H1 (cell line): ENCODE results near the gene FOXRED1. TPM values are rescaled to one million over a fixed set of nuclear protein-coding genes. Genes with fewer than 3 reads are reported as not detected.

ENCODE experiments used
- CTCF ChIA-PET: fragments of 300-600 bp; sonication (Branson Sonifier 250); formaldehyde crosslinking; loops from one replicate; lab custom pipeline; 2021; ENCODE audit not compliant: partially characterized antibody; lab: Charles Lee
- POLR2A ChIA-PET: fragments of 300-600 bp; sonication (Branson Sonifier 250); formaldehyde crosslinking; loops from one replicate; lab custom pipeline; 2021; ENCODE audit warnings: inconsistent platforms; ENCODE audit not compliant: partially characterized antibody; lab: Charles Lee
- DNase-seq, 2 experiments: peaks; one replicate each; pipeline versions ENCODE4 v3.0.0 to v3.0.0-alpha.2; 2010 to 2022; ENCODE audit warnings: low spot score in 2 of 2, low read depth in 1 of 2, mixed read lengths in 1 of 2
- FAIRE-seq: peaks from 2 replicates; lab custom pipeline; 2011; peaks lifted over from hg19 to GRCh38; lab: Jason Lieb, UNC
- H2AFZ ChIP-seq: 2 replicates; pipeline ENCODE4 v1.8.1; 2012; ENCODE audit warnings: low read length, inconsistent platforms
- H2AK5ac ChIP-seq: 2 replicates; pipeline ENCODE4 v1.6.1; 2013; ENCODE audit warnings: low read depth, low read length
- H2BK120ac ChIP-seq: replicated peaks from 2 replicates; pipeline ENCODE3; 2013; ENCODE audit warnings: low read depth, low read length, inconsistent platforms
- H2BK12ac ChIP-seq: 2 replicates; pipeline ENCODE4 v1.6.1; 2013; ENCODE audit warnings: low read depth, low read length
- H2BK15ac ChIP-seq: 2 replicates; pipeline ENCODE4 v1.6.1; 2013; ENCODE audit warnings: low read length
- H2BK20ac ChIP-seq: 2 replicates; pipeline ENCODE4 v1.6.1; 2013; ENCODE audit warnings: low read length
- H2BK5ac ChIP-seq: 2 replicates; pipeline ENCODE4 v1.6.1; 2013; ENCODE audit warnings: low read depth, low read length
- H3K14ac ChIP-seq: 2 replicates; pipeline ENCODE4 v1.6.1; 2013; ENCODE audit warnings: inconsistent platforms; ENCODE audit not compliant: insufficient read length
- H3K18ac ChIP-seq: 2 replicates; pipeline ENCODE4 v1.6.1; 2013; ENCODE audit warnings: low read length; ENCODE audit errors: extremely low read depth
- H3K23ac ChIP-seq: 2 replicates; pipeline ENCODE4 v1.6.1; 2013; ENCODE audit warnings: inconsistent platforms; ENCODE audit not compliant: insufficient read length
- H3K23me2 ChIP-seq: 2 replicates; pipeline ENCODE4 v1.6.1; 2013; ENCODE audit warnings: low read depth, low read length
- H3K27ac ChIP-seq: 2 replicates; pipeline ENCODE4 v1.6.1; 2011; ENCODE audit warnings: low read depth, low read length, inconsistent platforms
- H3K27me3 ChIP-seq, 4 experiments: replicated peaks in 1 of 4; 1 replicate in 1 of 4; 2 replicates in 3 of 4; pipeline versions ENCODE4 v1.6.1 to v1.8.1; 2011 to 2013; ENCODE audit warnings: low read length in 3 of 4, mild to moderate bottlenecking in 3 of 4, inconsistent platforms in 2 of 4, mixed read lengths in 2 of 4, moderate library complexity in 1 of 4; ENCODE audit not compliant: control insufficient read depth in 3 of 4, insufficient read depth in 3 of 4; ENCODE audit errors: extremely low read depth in 1 of 4
- H3K36me3 ChIP-seq, 4 experiments: 2 replicates each; pipeline versions ENCODE4 v1.6.1 to v1.8.1; 2011 to 2013; ENCODE audit warnings: mild to moderate bottlenecking in 4 of 4, low read length in 3 of 4, moderate library complexity in 2 of 4, control low read depth in 1 of 4, inconsistent platforms in 1 of 4; ENCODE audit not compliant: insufficient read depth in 4 of 4, control insufficient read depth in 2 of 4
- H3K4ac ChIP-seq: replicated peaks from 2 replicates; pipeline ENCODE3; 2013; ENCODE audit warnings: low read length, low read depth, mixed read lengths, inconsistent platforms; ENCODE audit not compliant: insufficient read length
- H3K4me1 ChIP-seq, 4 experiments: replicated peaks in 1 of 4; 1 replicate in 1 of 4; 2 replicates in 3 of 4; pipeline versions ENCODE4 v1.6.1 to v1.8.1; 2011 to 2013; ENCODE audit warnings: low read length in 3 of 4, inconsistent platforms in 2 of 4, mixed read lengths in 1 of 4; ENCODE audit not compliant: insufficient read depth in 4 of 4, control insufficient read depth in 3 of 4
- H3K4me2 ChIP-seq, 2 experiments: 2 replicates each; pipeline versions ENCODE4 v1.6.1 to v1.8.1; 2011 to 2013; ENCODE audit warnings: low read depth in 2 of 2, low read length in 2 of 2, control low read depth in 1 of 2, inconsistent platforms in 1 of 2, mild to moderate bottlenecking in 1 of 2; ENCODE audit not compliant: insufficient read depth in 1 of 2
- H3K4me3 ChIP-seq, 4 experiments: fragments of 200-600, 300-600 bp in 1 of 4; sonication (generic), shearing (Covaris generic), sonication (Bioruptor Twin) in 1 of 4; 2 replicates each; pipeline versions ENCODE4 v1.5.1 to v1.8.1; 2011 to 2016; ENCODE audit warnings: low read length in 4 of 4, low read depth in 3 of 4, control low read depth in 2 of 4, inconsistent platforms in 2 of 4, mild to moderate bottlenecking in 2 of 4, mixed read lengths in 1 of 4, moderate library complexity in 1 of 4; ENCODE audit not compliant: insufficient read depth in 2 of 4; ENCODE audit errors: extremely low read depth in 1 of 4
- H3K56ac ChIP-seq: replicated peaks from 2 replicates; pipeline ENCODE3; 2013; ENCODE audit warnings: low read depth, mild to moderate bottlenecking, mixed read lengths, low read length, inconsistent platforms; ENCODE audit not compliant: insufficient read length
- H3K79me1 ChIP-seq: 2 replicates; pipeline ENCODE4 v1.6.1; 2013; ENCODE audit warnings: low read depth, low read length, control low read depth
- H3K79me2 ChIP-seq, 2 experiments: 2 replicates each; pipeline versions ENCODE4 v1.6.1 to v1.8.1; 2012 to 2013; ENCODE audit warnings: low read length in 2 of 2, mild to moderate bottlenecking in 2 of 2, inconsistent platforms in 1 of 2; ENCODE audit not compliant: insufficient read depth in 2 of 2, control insufficient read depth in 1 of 2
- H3K9ac ChIP-seq, 4 experiments: replicated peaks in 1 of 4; 1 replicate in 1 of 4; 2 replicates in 3 of 4; pipeline versions ENCODE4 v1.6.1 to v1.8.1; 2011 to 2013; ENCODE audit warnings: low read depth in 3 of 4, low read length in 3 of 4, control low read depth in 2 of 4, mild to moderate bottlenecking in 2 of 4, moderate library complexity in 2 of 4, inconsistent platforms in 1 of 4; ENCODE audit errors: extremely low read depth in 1 of 4
- H3K9me3 ChIP-seq, 2 experiments: 2 replicates each; pipeline versions ENCODE4 v1.6.1 to v1.8.1; 2012 to 2013; ENCODE audit warnings: mild to moderate bottlenecking in 2 of 2, moderate library complexity in 2 of 2, control low read depth in 1 of 2, inconsistent platforms in 1 of 2, low read depth in 1 of 2, low read length in 1 of 2, mixed read lengths in 1 of 2; ENCODE audit not compliant: insufficient read depth in 2 of 2
- H4K20me1 ChIP-seq, 2 experiments: replicated peaks in 1 of 2; 2 replicates each; pipeline versions ENCODE3 to v1.8.1; 2011 to 2013; ENCODE audit warnings: inconsistent platforms in 2 of 2, low read length in 2 of 2, mild to moderate bottlenecking in 1 of 2; ENCODE audit not compliant: insufficient read depth in 2 of 2, control insufficient read depth in 1 of 2
- H4K5ac ChIP-seq: 2 replicates; pipeline ENCODE4 v1.6.1; 2013; ENCODE audit warnings: low read length, low read depth, mixed read lengths, inconsistent platforms; ENCODE audit not compliant: insufficient read length
- H4K8ac ChIP-seq: 2 replicates; pipeline ENCODE4 v1.8.0; 2013; ENCODE audit warnings: mild to moderate bottlenecking, moderate library complexity, low read length, inconsistent platforms; ENCODE audit not compliant: insufficient read depth; ENCODE audit errors: extremely low read depth
- H4K91ac ChIP-seq: replicated peaks from 2 replicates; pipeline ENCODE3; 2013; ENCODE audit warnings: low read length, mixed read lengths, inconsistent platforms; ENCODE audit not compliant: insufficient read length
- CBX8 ChIP-seq: fragments of 300-800, 300-1000 bp; sonication (generic); IDR thresholded peaks from 2 replicates; pipeline ENCODE4 v1.7.1; 2016; ENCODE audit warnings: low read depth, low read length, borderline replicate concordance
- CHD1 ChIP-seq: IDR thresholded peaks from 2 replicates; pipeline ENCODE4 v1.6.1; 2012; ENCODE audit warnings: low read depth, low read length, improper control_type of control experiment
- KDM1A ChIP-seq: fragments of 200-600, 300-600 bp; sonication (generic); IDR thresholded peaks from 2 replicates; pipeline ENCODE4 v1.7.1; 2016; ENCODE audit warnings: mild to moderate bottlenecking, low read length, borderline replicate concordance
- KDM4A ChIP-seq: IDR thresholded peaks from one replicate; pipeline ENCODE4 v1.7.1; 2012; ENCODE audit warnings: low read depth, mild to moderate bottlenecking, moderate library complexity, low read length, inconsistent platforms; ENCODE audit not compliant: severe bottlenecking
- PHF8 ChIP-seq: fragments of 200-600 bp; sonication (generic); conservative IDR thresholded peaks from 2 replicates; pipeline ENCODE4 v1.7.1; 2012; ENCODE audit warnings: low read depth, mild to moderate bottlenecking, inconsistent platforms, low read length, moderate library complexity
- POLR2AphosphoS5 ChIP-seq: IDR thresholded peaks from 2 replicates; pipeline ENCODE4 v1.6.1; 2011; ENCODE audit warnings: low read depth, low read length
- RAD21 ChIP-seq, 2 experiments: IDR thresholded peaks in 1 of 2; conservative IDR thresholded peaks in 1 of 2; 2 replicates each; pipeline ENCODE4 v1.6.1; 2011; ENCODE audit warnings: low read depth in 2 of 2, low read length in 2 of 2, improper control_type of control experiment in 1 of 2, inconsistent platforms in 1 of 2, mild to moderate bottlenecking in 1 of 2, moderate library complexity in 1 of 2
- RXRA ChIP-seq: IDR thresholded peaks from 2 replicates; pipeline ENCODE4 v1.6.1; 2011; ENCODE audit warnings: low read depth, mild to moderate bottlenecking, low read length, moderate library complexity; ENCODE audit not compliant: insufficient read depth
- SP2 ChIP-seq: IDR thresholded peaks from 2 replicates; pipeline ENCODE4 v1.6.1; 2012; ENCODE audit warnings: mild to moderate bottlenecking, low read length, inconsistent platforms
- TCF12 ChIP-seq: IDR thresholded peaks from 2 replicates; pipeline ENCODE4 v1.6.1; 2011; ENCODE audit warnings: low read depth, mild to moderate bottlenecking, low read length
- WGBS, 2 experiments: shearing (Covaris generic) in 1 of 2; methylation state at CpG; one replicate each; pipeline versions ENCODE4 v1.1.6 to v1.1.7; 2013 to 2015; ENCODE audit warnings: low lambda C conversion rate in 2 of 2, mixed read lengths in 2 of 2, inconsistent platforms in 1 of 2, low coverage in 1 of 2, missing lambda C conversion rate in 1 of 2; ENCODE audit not compliant: insufficient replicate concordance in 2 of 2, insufficient coverage in 1 of 2, insufficient read length in 1 of 2; ENCODE audit errors: extremely low coverage in 1 of 2, missing lambda C conversion rate in 1 of 2; 5-methylcytosine and 5-hydroxymethylcytosine counted together
- polyA plus RNA-seq, 7 experiments: library from polyadenylated mRNA; depleted of rRNA in 3 of 7; stranded (reverse) in 5 of 7; unstranded in 2 of 7; fragments of >200 nt in 5 of 7; fragments of 200-250 nt in 2 of 7; gene quantifications; 1 replicate in 5 of 7; 2 replicates in 1 of 7; 4 replicates in 1 of 7; pipeline versions ENCODE4 v1.2.1 to v1.2.3, GENCODE V29; 2011 to 2013; ENCODE audit warnings: missing spikeins in 2 of 7, mixed read lengths in 2 of 7
- total RNA-seq: library from RNA; stranded (reverse); fragmentation: NEBNext Ultra II Directional; extraction: Animal tissue kit (Norgen Biotek cat#: 25700); gene quantifications from 2 replicates; pipeline ENCODE4 v1.2.1, GENCODE V29; 2021
- TF ChIP-seq, protein P1 (sequence below), 3 experiments: IDR thresholded peaks; 1 replicate in 2 of 3; 2 replicates in 1 of 3; pipeline versions ENCODE4 v1.5.1 to v1.6.1; 2011; ENCODE audit warnings: low read length in 3 of 3, mild to moderate bottlenecking in 3 of 3, inconsistent platforms in 2 of 3, low read depth in 1 of 3, moderate library complexity in 1 of 3; ENCODE audit not compliant: insufficient read depth in 1 of 3; ENCODE audit errors: control extremely low read depth in 1 of 3

Gene FOXRED1
- total and polyA plus RNA-seq, 2 of the 8 experiments (the other 6 are each of a cell fraction or from before 2014, with no cell fraction given) = 48.8 to 99.4 TPM

DNA sequence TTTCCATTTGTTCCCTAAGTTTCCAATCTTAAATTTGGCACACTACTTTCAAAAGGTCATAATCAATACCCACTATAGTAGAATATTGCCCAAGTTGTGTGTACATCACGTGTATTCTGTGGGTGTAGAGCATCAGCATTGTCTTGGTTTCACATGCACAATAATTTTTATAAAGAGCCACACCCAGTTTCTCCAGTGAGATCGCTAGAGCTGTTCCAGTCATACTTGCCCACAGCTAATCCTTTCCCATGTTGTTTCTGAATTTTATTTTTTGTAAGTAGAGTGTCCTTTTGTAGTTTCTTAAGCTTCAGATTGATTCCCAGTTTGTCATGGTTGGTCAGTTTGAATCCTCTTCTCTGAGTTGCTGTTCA, 43.7 kb upstream of the FOXRED1 start:
- peaks cover 0 to 2% (median under 1%) of the 10 kb centered on the region in 4 experiments; a peak in 1 of 8 replicates for H3K36me3 ChIP-seq
- no peak overlapping the region for H3K9ac ChIP-seq
- H3K27me3 ChIP-seq = no peaks in the 10 kb centered on the region
- no peak overlapping the region for H2BK120ac ChIP-seq
- no peaks in the 10 kb centered on the region for H3K4me1 ChIP-seq
- H3K18ac ChIP-seq = no peak overlapping the region
- H3K79me1 ChIP-seq = peaks cover 9% of the 10 kb centered on the region
- no peak overlapping the region for H2AFZ ChIP-seq
- no peak for DNase-seq
- no peak overlapping the region for H3K14ac ChIP-seq
- H3K79me2 ChIP-seq = peaks cover 3 to 69% of the 10 kb centered on the region in 2 experiments; a peak in 3 of 4 replicates
- no peaks in the 10 kb centered on the region for H3K23me2 ChIP-seq
- no peak overlapping the region for H2BK15ac ChIP-seq
- H2BK20ac ChIP-seq = no peak overlapping the region
- H3K4me3 ChIP-seq = no peak overlapping the region
- no peak overlapping the region for H3K56ac ChIP-seq
- H3K4me2 ChIP-seq = no peak overlapping the region
- H3K27ac ChIP-seq = no peak overlapping the region
- H4K20me1 ChIP-seq = peaks cover 0 to 3% of the 10 kb centered on the region in 2 experiments
- no peak overlapping the region for H2AK5ac ChIP-seq
- no peak for FAIRE-seq
- no peak overlapping the region for H3K23ac ChIP-seq
- ChIA-PET POLR2A (interaction anchor here (1.1 to 1.5 kb wide), 2 partner anchors 13 to 43 kb away, joined by 3 to 7 read pairs; partner anchors contain the start of genes FAM118B and RPUSD4), CTCF (interaction anchor here (0.5 to 1.3 kb wide), 2 partner anchors 78 to 260 kb away, joined by 3 to 4 read pairs; no protein-coding TSS in a partner anchor)
- no peaks in the 10 kb centered on the region for H3K9me3 ChIP-seq
- no peak overlapping the region for H4K8ac ChIP-seq
- 87% methylated on average over 2 of the region's 2 CpGs; no CpG with 5 or more reads in 1 of the 2 experiments for WGBS, 2 experiments
- H3K4ac ChIP-seq = no peak overlapping the region
- no peak overlapping the region for H2BK5ac ChIP-seq
- no peak overlapping the region for H4K91ac ChIP-seq
- no peak overlapping the region for H2BK12ac ChIP-seq
- no peak overlapping the region for H4K5ac ChIP-seq
- TF ChIP-seq CBX8 (no peak), CHD1 (no peak), TCF12 (no peak), KDM1A (no peak), RXRA (no peak), POLR2AphosphoS5 (no peak), SP2 (no peak), RAD21 (IDR thresholded peaks at IDR 0.05 in 1 of 2, conservative IDR thresholded peaks at IDR 0.05 in 1 of 2; ENCODE audit: low read depth in 2 of 2, low read length in 2 of 2) (no peak), PHF8 (no peak), KDM4A (no peak)
- TF ChIP-seq, protein P1, sequence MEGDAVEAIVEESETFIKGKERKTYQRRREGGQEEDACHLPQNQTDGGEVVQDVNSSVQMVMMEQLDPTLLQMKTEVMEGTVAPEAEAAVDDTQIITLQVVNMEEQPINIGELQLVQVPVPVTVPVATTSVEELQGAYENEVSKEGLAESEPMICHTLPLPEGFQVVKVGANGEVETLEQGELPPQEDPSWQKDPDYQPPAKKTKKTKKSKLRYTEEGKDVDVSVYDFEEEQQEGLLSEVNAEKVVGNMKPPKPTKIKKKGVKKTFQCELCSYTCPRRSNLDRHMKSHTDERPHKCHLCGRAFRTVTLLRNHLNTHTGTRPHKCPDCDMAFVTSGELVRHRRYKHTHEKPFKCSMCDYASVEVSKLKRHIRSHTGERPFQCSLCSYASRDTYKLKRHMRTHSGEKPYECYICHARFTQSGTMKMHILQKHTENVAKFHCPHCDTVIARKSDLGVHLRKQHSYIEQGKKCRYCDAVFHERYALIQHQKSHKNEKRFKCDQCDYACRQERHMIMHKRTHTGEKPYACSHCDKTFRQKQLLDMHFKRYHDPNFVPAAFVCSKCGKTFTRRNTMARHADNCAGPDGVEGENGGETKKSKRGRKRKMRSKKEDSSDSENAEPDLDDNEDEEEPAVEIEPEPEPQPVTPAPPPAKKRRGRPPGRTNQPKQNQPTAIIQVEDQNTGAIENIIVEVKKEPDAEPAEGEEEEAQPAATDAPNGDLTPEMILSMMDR (IDR thresholded peaks at IDR 0.05; ENCODE audit: control extremely low read depth in 1 of 3, insufficient read depth in 1 of 3, low read depth in 1 of 3, low read length in 3 of 3) = no peak
